Measurements from ENCODE around the gene ELOVL1.

Gene ELOVL1

GRCh38 chr1:43322506-43322905 lies 45.3 kb downstream of the ELOVL1 start:
- DNase-seq = no peak

DNA sequence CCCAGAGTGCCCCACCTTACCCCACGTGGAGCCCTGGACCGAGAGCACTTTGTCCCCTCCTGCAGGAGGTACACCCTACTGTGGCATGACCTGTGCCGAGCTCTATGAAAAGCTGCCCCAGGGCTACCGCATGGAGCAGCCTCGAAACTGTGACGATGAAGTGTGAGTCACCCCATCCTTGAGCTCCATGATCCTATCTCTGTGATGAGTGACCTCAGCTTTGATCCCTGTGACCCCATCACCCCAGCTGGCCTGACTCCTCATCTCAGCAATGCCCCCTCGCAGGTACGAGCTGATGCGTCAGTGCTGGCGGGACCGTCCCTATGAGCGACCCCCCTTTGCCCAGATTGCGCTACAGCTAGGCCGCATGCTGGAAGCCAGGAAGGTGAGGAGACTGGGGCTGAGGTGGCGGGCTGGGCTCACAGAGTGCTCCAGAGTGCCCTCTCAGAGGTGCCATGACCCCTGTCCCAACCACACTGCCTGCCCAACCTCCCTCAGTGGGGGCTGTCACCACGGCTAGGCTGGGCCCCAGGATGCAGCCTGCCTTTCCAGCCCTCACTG lies 46.4 kb downstream of the ELOVL1 start:
- DNase-seq = no peak

- no peak for DNase-seq
Measured at GRCh38 chr1:43319766-43320165, 48.0 kb downstream of the ELOVL1 start.

DNA sequence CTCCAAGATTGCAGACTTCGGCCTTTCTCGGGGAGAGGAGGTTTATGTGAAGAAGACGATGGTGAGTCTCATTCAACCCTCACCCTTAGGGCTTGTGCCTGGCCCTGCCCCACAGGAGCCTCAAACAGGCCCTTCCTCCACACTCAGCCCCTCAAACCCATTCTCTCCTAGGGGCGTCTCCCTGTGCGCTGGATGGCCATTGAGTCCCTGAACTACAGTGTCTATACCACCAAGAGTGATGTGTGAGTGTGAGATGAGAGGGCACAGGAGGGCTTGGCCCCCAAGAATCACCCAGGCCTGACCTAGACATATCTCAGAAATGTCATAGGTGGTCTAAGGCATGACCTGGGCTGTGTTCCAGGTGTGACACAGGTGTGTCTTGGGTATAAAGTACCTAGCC lies 48.5 kb downstream of the ELOVL1 start:
- DNase-seq = no peak

GRCh38 chr1:43318831-43319230 lies 49.0 kb downstream of the ELOVL1 start:
- DNase-seq = no peak

DNA sequence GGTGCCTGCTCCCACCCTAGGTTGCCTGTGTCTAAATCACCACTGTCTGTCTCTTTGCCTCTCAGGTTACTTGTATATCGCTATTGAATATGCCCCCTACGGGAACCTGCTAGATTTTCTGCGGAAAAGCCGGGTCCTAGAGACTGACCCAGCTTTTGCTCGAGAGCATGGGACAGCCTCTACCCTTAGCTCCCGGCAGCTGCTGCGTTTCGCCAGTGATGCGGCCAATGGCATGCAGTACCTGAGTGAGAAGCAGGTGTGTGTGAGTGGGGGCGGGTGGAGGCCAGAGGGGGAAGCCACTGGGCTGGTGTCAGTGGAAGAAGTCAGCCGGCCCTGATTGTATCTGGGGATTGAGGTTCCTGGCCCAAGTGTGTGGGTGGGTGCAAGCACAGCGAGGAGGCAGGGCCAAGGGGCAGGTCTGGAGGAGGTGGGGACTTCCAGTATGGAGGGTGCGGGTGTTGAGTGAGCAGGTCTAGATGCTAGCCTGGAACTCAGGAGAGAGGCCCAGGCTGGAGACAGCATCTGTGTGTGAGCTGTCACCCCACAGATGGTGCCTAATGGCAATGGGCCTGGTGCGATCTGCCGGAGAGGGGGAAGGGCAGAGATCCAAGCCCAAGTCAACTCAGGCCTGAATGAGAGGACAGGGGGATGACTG lies 49.9 kb downstream of the ELOVL1 start:
- DNase-seq = no peak

GRCh38 chr1:43316738-43317520 lies 50.9 kb downstream of the ELOVL1 start:
- no peak for DNase-seq

- no peak for DNase-seq
Measured at GRCh38 chr1:43315963-43316737, 51.7 kb downstream of the ELOVL1 start.

- no peak for DNase-seq
Measured at GRCh38 chr1:43315481-43315880, 52.3 kb downstream of the ELOVL1 start.

- DNase-seq = no peak
Measured at GRCh38 chr1:43314233-43314632, 53.6 kb downstream of the ELOVL1 start.

DNA sequence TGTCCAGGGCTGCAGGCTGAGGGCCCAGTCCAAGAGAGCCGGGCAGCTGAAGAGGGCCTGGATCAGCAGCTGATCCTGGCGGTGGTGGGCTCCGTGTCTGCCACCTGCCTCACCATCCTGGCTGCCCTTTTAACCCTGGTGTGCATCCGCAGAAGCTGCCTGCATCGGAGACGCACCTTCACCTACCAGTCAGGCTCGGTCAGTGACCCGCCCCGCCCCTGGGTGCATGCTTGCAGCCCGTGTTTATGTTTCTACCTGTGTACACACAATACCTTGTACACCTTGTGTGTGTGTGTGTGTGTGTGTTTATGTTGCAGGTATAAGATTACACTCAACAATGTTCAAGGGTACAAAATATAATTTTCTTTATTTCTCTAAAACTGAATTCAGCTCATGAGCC lies 54.0 kb downstream of the ELOVL1 start:
- no peak for DNase-seq
